Keratinocyte (primary cell): Measurements from ENCODE around the gene ZPLD1. TPM values are rescaled to one million over a fixed set of nuclear protein-coding genes. Genes with fewer than 3 reads are reported as not detected.

Experiments used
- DNase-seq: peaks from one replicate; pipeline ENCODE4 v3.0.0-alpha.2; 2011; ENCODE audit warnings: low read depth, missing footprints, low spot score
- FAIRE-seq: peaks from 2 replicates; lab custom pipeline; 2011; peaks lifted over from hg19 to GRCh38; lab: Jason Lieb, UNC
- H2AFZ ChIP-seq: 2 replicates; pipeline ENCODE4 v1.6.0; 2012; ENCODE audit warnings: low read length, control low read depth, inconsistent platforms; ENCODE audit not compliant: control insufficient read depth
- H3K27ac ChIP-seq: 2 replicates; pipeline ENCODE4 v1.5.1; 2011; ENCODE audit warnings: low read length; ENCODE audit not compliant: control insufficient read depth, insufficient read depth
- H3K27me3 ChIP-seq: 3 replicates; pipeline ENCODE4 v1.6.0; 2011; ENCODE audit warnings: low read length; ENCODE audit not compliant: control insufficient read depth, insufficient read depth; ENCODE audit errors: extremely low read depth
- H3K36me3 ChIP-seq, 2 experiments: 2 replicates in 1 of 2; 3 replicates in 1 of 2; pipeline ENCODE4 v1.5.1; 2011; ENCODE audit warnings: low read length in 2 of 2, mild to moderate bottlenecking in 1 of 2; ENCODE audit not compliant: control insufficient read depth in 2 of 2, insufficient read depth in 2 of 2; ENCODE audit errors: extremely low read depth in 1 of 2
- H3K4me1 ChIP-seq: 3 replicates; pipeline ENCODE4 v1.5.1; 2011; ENCODE audit warnings: low read length; ENCODE audit not compliant: control insufficient read depth, insufficient read depth; ENCODE audit errors: extremely low read depth
- H3K4me2 ChIP-seq: 3 replicates; pipeline ENCODE4 v1.6.0; 2011; ENCODE audit warnings: low read depth, low read length; ENCODE audit not compliant: control insufficient read depth, insufficient read depth; ENCODE audit errors: extremely low read depth
- H3K4me3 ChIP-seq, 3 experiments: fragments of 200-600 bp in 1 of 3; sonication (generic) in 1 of 3; 2 replicates in 2 of 3; 3 replicates in 1 of 3; pipeline ENCODE4 v1.5.1; 2011 to 2016; ENCODE audit warnings: low read length in 3 of 3, mild to moderate bottlenecking in 3 of 3, control low read depth in 2 of 3, inconsistent platforms in 1 of 3, low read depth in 1 of 3, mixed read lengths in 1 of 3, mixed run types in 1 of 3, moderate library complexity in 1 of 3; ENCODE audit not compliant: control insufficient read depth in 2 of 3, insufficient read depth in 2 of 3; ENCODE audit errors: extremely low read depth in 1 of 3
- H3K79me2 ChIP-seq: 2 replicates; pipeline ENCODE4 v1.6.0; 2012; ENCODE audit warnings: low read length; ENCODE audit not compliant: control insufficient read depth, insufficient read depth
- H3K9ac ChIP-seq: 3 replicates; pipeline ENCODE4 v1.6.0; 2011; ENCODE audit warnings: low read length; ENCODE audit not compliant: control insufficient read depth, insufficient read depth; ENCODE audit errors: extremely low read depth
- H3K9me1 ChIP-seq: 3 replicates; pipeline ENCODE4 v1.6.0; 2011; ENCODE audit warnings: low read length; ENCODE audit not compliant: control insufficient read depth, insufficient read depth; ENCODE audit errors: extremely low read depth
- H3K9me3 ChIP-seq: 2 replicates; pipeline ENCODE4 v1.5.1; 2012; ENCODE audit warnings: low read depth, low read length; ENCODE audit not compliant: control insufficient read depth
- H4K20me1 ChIP-seq: 3 replicates; pipeline ENCODE4 v1.6.0; 2011; ENCODE audit warnings: low read length; ENCODE audit not compliant: control insufficient read depth, insufficient read depth; ENCODE audit errors: extremely low read depth
- EZH2 ChIP-seq: IDR thresholded peaks from one replicate; pipeline ENCODE4 v1.6.1; 2012; ENCODE audit warnings: inconsistent platforms, mild to moderate bottlenecking, low read length, moderate library complexity
- dilution Hi-C: fragments of 300-500 bp; cut with MboI; formaldehyde crosslinking; loops from one replicate; pipeline ENCODE4 v1.7.0; 2020; ENCODE audit warnings: low sequenced_read_pairs; ENCODE audit not compliant: extremely low pct_ligation_motif_present
- polyA plus RNA-seq, 5 experiments: library from polyadenylated mRNA; depleted of rRNA in 3 of 5; stranded (reverse) in 3 of 5; stranded (forward) in 1 of 5; unstranded in 1 of 5; fragments of >200 nt; gene quantifications; 1 replicate in 1 of 5; 2 replicates in 3 of 5; 3 replicates in 1 of 5; pipeline versions ENCODE4 v1.2.1 to v1.2.3, GENCODE V29; 2011 to 2012; ENCODE audit warnings: missing spikeins in 2 of 5, low read depth in 1 of 5, low replicate concordance in 1 of 5
- TF ChIP-seq, protein P1 (sequence below), 3 experiments: IDR thresholded peaks in 1 of 3; conservative IDR thresholded peaks in 1 of 3; optimal IDR thresholded peaks in 1 of 3; 2 replicates in 2 of 3; 3 replicates in 1 of 3; pipeline versions ENCODE3 to v1.5.1; 2011; ENCODE audit warnings: low read length in 3 of 3, mild to moderate bottlenecking in 3 of 3, moderate library complexity in 2 of 3, control low read depth in 1 of 3, inconsistent platforms in 1 of 3; ENCODE audit not compliant: insufficient read depth in 2 of 3; ENCODE audit errors: extremely low read depth in 1 of 3

Gene ZPLD1
- polyA plus RNA-seq, 1 donor (not counting 4 experiments of a cell fraction or from before 2014, with no cell fraction given): 2.1 TPM

DNA sequence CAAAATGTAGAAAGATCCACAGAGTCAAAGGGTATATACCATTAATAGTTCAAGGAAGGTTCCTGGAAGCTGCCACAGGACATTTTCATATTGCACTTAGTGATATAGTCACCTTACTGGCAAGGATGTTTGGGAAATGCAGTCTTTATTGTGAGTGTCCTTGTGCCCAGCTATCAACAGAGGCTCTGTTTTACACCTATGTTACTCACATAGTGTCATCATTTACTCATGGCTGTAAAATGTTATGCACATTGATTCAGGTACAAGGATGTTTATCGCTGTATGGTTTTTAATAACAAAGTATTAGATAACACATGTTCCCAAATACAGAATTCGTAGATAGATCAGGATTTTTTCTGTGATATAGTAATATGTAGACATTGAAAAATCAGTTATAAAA, 50.9 kb downstream of the ZPLD1 start:
- H3K4me2 ChIP-seq: no peak overlapping the region
- H2AFZ ChIP-seq: no peak overlapping the region
- FAIRE-seq (peak; percentile 69), DNase-seq (no peak)
- H4K20me1 ChIP-seq: no peaks in the 10 kb centered on the region
- H3K9me3 ChIP-seq: no peaks in the 10 kb centered on the region
- TF ChIP-seq EZH2: no peak
- TF ChIP-seq, protein P1, sequence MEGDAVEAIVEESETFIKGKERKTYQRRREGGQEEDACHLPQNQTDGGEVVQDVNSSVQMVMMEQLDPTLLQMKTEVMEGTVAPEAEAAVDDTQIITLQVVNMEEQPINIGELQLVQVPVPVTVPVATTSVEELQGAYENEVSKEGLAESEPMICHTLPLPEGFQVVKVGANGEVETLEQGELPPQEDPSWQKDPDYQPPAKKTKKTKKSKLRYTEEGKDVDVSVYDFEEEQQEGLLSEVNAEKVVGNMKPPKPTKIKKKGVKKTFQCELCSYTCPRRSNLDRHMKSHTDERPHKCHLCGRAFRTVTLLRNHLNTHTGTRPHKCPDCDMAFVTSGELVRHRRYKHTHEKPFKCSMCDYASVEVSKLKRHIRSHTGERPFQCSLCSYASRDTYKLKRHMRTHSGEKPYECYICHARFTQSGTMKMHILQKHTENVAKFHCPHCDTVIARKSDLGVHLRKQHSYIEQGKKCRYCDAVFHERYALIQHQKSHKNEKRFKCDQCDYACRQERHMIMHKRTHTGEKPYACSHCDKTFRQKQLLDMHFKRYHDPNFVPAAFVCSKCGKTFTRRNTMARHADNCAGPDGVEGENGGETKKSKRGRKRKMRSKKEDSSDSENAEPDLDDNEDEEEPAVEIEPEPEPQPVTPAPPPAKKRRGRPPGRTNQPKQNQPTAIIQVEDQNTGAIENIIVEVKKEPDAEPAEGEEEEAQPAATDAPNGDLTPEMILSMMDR (optimal IDR thresholded peaks at IDR 0.05 in 1 of 3, IDR thresholded peaks at IDR 0.05 in 1 of 3, conservative IDR thresholded peaks at IDR 0.05 in 1 of 3; ENCODE audit: extremely low read depth in 1 of 3, insufficient read depth in 2 of 3, low read length in 3 of 3): no peak
- dilution Hi-C loops: no loop called here
- no peak overlapping the region for H3K9ac ChIP-seq
- no peaks in the 10 kb centered on the region for H3K79me2 ChIP-seq
- peaks cover 14% of the 10 kb centered on the region for H3K4me1 ChIP-seq
- H3K9me1 ChIP-seq: no peaks in the 10 kb centered on the region
- no peak overlapping the region for H3K27ac ChIP-seq
- H3K36me3 ChIP-seq: no peaks in the 10 kb centered on the region
- H3K4me3 ChIP-seq: no peak overlapping the region
- H3K27me3 ChIP-seq: no peaks in the 10 kb centered on the region

DNA sequence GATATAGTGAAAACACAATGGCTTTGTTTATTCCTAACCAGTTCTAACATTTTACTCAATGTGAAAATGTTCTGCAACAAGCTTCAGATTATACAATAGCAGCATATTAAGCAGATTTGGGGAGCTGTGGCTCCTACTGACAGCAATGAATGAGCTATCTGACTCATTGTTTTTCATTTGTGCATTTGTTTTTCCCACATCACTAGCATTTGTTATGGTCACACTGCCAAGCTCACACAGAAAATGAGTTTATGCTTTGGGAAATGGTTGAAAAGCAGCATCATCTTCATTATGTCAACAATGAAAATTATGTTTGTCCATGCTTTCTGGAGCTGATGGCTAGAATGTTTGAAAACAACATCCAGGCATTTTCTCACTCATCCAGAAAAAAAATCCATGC, 53.5 kb downstream of the ZPLD1 start:
- Histone ChIP-seq H3K4me2 (no peak overlapping the region), H3K9ac (no peak overlapping the region), H3K27ac (no peak overlapping the region), H3K4me1 (no peaks in the 10 kb centered on the region), H3K9me3 (no peaks in the 10 kb centered on the region), H3K36me3 (no peaks in the 10 kb centered on the region), H3K27me3 (no peaks in the 10 kb centered on the region), H3K9me1 (no peaks in the 10 kb centered on the region), H2AFZ (no peak overlapping the region), H3K79me2 (no peaks in the 10 kb centered on the region), H4K20me1 (no peaks in the 10 kb centered on the region), H3K4me3 (no peak overlapping the region)
- FAIRE-seq (peak; percentile 5), DNase-seq (no peak)
- TF ChIP-seq, protein P1 (optimal IDR thresholded peaks at IDR 0.05 in 1 of 3, IDR thresholded peaks at IDR 0.05 in 1 of 3, conservative IDR thresholded peaks at IDR 0.05 in 1 of 3; ENCODE audit: extremely low read depth in 1 of 3, insufficient read depth in 2 of 3, low read length in 3 of 3): no peak
- no peak for TF ChIP-seq EZH2
- dilution Hi-C loops: no loop called here
